ENCODE data around the gene PDX1.

DNA sequence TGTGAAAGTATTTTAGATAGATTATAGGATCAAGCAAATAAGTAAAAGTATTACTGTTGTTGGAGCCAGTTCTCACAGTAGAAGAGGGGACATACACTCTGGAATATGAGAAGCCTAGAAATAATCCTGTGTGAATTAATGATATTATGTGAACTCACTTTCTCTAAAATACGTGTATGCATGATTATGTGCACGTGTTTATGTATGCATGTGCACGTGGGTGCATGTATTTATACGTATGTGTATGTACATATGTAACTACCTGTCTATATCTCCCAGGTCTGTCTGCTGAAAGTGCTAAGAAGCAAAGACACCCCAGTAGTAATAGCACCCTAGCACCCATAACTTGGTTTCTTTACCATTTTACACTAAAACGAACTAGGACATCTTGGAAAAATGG, 41.5 kb upstream of the PDX1 start:
- TF ChIP-seq POLR2A (IDR thresholded peaks at IDR 0.05; ENCODE audit: low read length) = no peak
- no peak for TF ChIP-seq GATA1 (IDR thresholded peaks at IDR 0.05; ENCODE audit: low read depth, low read length)

Measured in erythroblast (primary cell).